H9 (cell line): ENCODE data around the gene XDH. TPM values are rescaled to one million over a fixed set of nuclear protein-coding genes. Genes with fewer than 3 reads are reported as not detected.

Source experiments
- DNase-seq: peaks from one replicate; pipeline ENCODE4 v3.0.0-alpha.2; 2017
- H2AFZ ChIP-seq: one replicate; pipeline ENCODE4 v1.6.1; 2013; ENCODE audit warnings: mild to moderate bottlenecking, low read length, control low read depth, moderate library complexity
- H2AK5ac ChIP-seq: 2 replicates; pipeline ENCODE4 v1.6.1; 2013; ENCODE audit warnings: low read length, control low read depth, mixed read lengths; ENCODE audit not compliant: insufficient read length
- H2BK120ac ChIP-seq: one replicate; pipeline ENCODE4 v1.6.1; 2013; ENCODE audit warnings: low read depth, mild to moderate bottlenecking, low read length, control low read depth, inconsistent platforms; ENCODE audit not compliant: poor library complexity, severe bottlenecking
- H2BK12ac ChIP-seq: 2 replicates; pipeline ENCODE4 v1.6.1; 2013; ENCODE audit warnings: low read length, control low read depth, mixed read lengths, low read depth; ENCODE audit not compliant: insufficient read length
- H2BK15ac ChIP-seq: 2 replicates; pipeline ENCODE4 v1.6.1; 2013; ENCODE audit warnings: low read depth, low read length, control low read depth
- H2BK20ac ChIP-seq: one replicate; pipeline ENCODE4 v1.6.1; 2013; ENCODE audit warnings: low read depth, mild to moderate bottlenecking, low read length, control low read depth, inconsistent platforms; ENCODE audit not compliant: poor library complexity, severe bottlenecking
- H2BK5ac ChIP-seq: 2 replicates; pipeline ENCODE4 v1.6.1; 2013; ENCODE audit warnings: low read length, control low read depth, mixed read lengths; ENCODE audit not compliant: insufficient read length
- H3K14ac ChIP-seq: 2 replicates; pipeline ENCODE4 v1.6.1; 2013; ENCODE audit warnings: low read length, control low read depth; ENCODE audit not compliant: insufficient read depth
- H3K18ac ChIP-seq: 2 replicates; pipeline ENCODE4 v1.6.1; 2013; ENCODE audit warnings: low read depth, mild to moderate bottlenecking, mixed read lengths, low read length, control low read depth; ENCODE audit not compliant: insufficient read length
- H3K23ac ChIP-seq: 2 replicates; pipeline ENCODE4 v1.6.1; 2013; ENCODE audit warnings: low read length, control low read depth, mixed read lengths, low read depth; ENCODE audit not compliant: insufficient read length
- H3K23me2 ChIP-seq: 2 replicates; pipeline ENCODE4 v1.6.1; 2013; ENCODE audit warnings: low read depth, mild to moderate bottlenecking, mixed read lengths, low read length, control low read depth; ENCODE audit not compliant: insufficient read length, poor library complexity, severe bottlenecking
- H3K27ac ChIP-seq: 2 replicates; pipeline ENCODE4 v1.5.1; 2013; ENCODE audit warnings: low read length, control low read depth, mixed read lengths, low read depth; ENCODE audit not compliant: insufficient read length
- H3K27me3 ChIP-seq: 2 replicates; pipeline ENCODE4 v1.6.1; 2013; ENCODE audit warnings: low read length, control low read depth, inconsistent platforms; ENCODE audit not compliant: insufficient read depth
- H3K4ac ChIP-seq: 2 replicates; pipeline ENCODE4 v1.6.1; 2013; ENCODE audit warnings: low read depth, mild to moderate bottlenecking, control low read depth, inconsistent platforms, low read length, moderate library complexity
- H3K4me1 ChIP-seq: 2 replicates; pipeline ENCODE4 v1.6.1; 2013; ENCODE audit warnings: low read length, control low read depth, inconsistent platforms; ENCODE audit not compliant: insufficient read depth
- H3K4me2 ChIP-seq: 2 replicates; pipeline ENCODE4 v1.6.1; 2013; ENCODE audit warnings: low read length, control low read depth, mixed read lengths; ENCODE audit not compliant: insufficient read length, insufficient read depth
- H3K56ac ChIP-seq: 2 replicates; pipeline ENCODE4 v1.6.1; 2013; ENCODE audit warnings: low read depth, mild to moderate bottlenecking, mixed read lengths, low read length, control low read depth; ENCODE audit not compliant: insufficient read length
- H3K79me1 ChIP-seq: 2 replicates; pipeline ENCODE4 v1.6.1; 2013; ENCODE audit warnings: low read depth, mild to moderate bottlenecking, moderate library complexity, low read length, control low read depth, inconsistent platforms; ENCODE audit not compliant: insufficient read depth, poor library complexity, severe bottlenecking
- H3K79me2 ChIP-seq: 2 replicates; pipeline ENCODE4 v1.6.1; 2013; ENCODE audit warnings: low read length, control low read depth, inconsistent platforms; ENCODE audit not compliant: insufficient read depth
- H3K9ac ChIP-seq: 2 replicates; pipeline ENCODE4 v1.6.1; 2013; ENCODE audit warnings: low read length, control low read depth, mixed read lengths; ENCODE audit not compliant: insufficient read length; ENCODE audit errors: extremely low read depth
- H3K9me3 ChIP-seq: one replicate; pipeline ENCODE4 v1.6.1; 2013; ENCODE audit warnings: low read depth, low read length, inconsistent platforms; ENCODE audit not compliant: control insufficient read depth
- H3T11ph ChIP-seq: one replicate; pipeline ENCODE4 v1.6.1; 2013; ENCODE audit warnings: mild to moderate bottlenecking, low read length, control low read depth, inconsistent platforms
- H4K20me1 ChIP-seq: one replicate; pipeline ENCODE4 v1.6.1; 2013; ENCODE audit not compliant: control insufficient read depth, insufficient read length, insufficient read depth
- H4K5ac ChIP-seq: 2 replicates; pipeline ENCODE4 v1.6.1; 2013; ENCODE audit warnings: low read depth, mild to moderate bottlenecking, mixed read lengths, low read length, control low read depth; ENCODE audit not compliant: insufficient read length
- H4K8ac ChIP-seq: replicated peaks from 2 replicates; pipeline ENCODE4 v1.6.1; 2013; ENCODE audit warnings: low read length, control low read depth, mixed read lengths, low read depth; ENCODE audit not compliant: insufficient read length
- H4K91ac ChIP-seq: 2 replicates; pipeline ENCODE4 v1.6.1; 2013; ENCODE audit warnings: low read depth, mild to moderate bottlenecking, moderate library complexity, mixed read lengths, low read length, control low read depth; ENCODE audit not compliant: insufficient read length
- H3K27ac Mint-ChIP-seq, 3 experiments: 2 replicates in 2 of 3; 3 replicates in 1 of 3; pipeline ENCODE4 v1.8.0; 2020 to 2021; ENCODE audit warnings: mixed read lengths in 3 of 3, mild to moderate bottlenecking in 1 of 3, moderate library complexity in 1 of 3
- H3K27me3 Mint-ChIP-seq: 2 replicates; pipeline ENCODE4 v1.8.0; 2021; ENCODE audit warnings: low read depth, mild to moderate bottlenecking, moderate library complexity, mixed read lengths
- H3K36me3 Mint-ChIP-seq, 3 experiments: 2 replicates in 2 of 3; 3 replicates in 1 of 3; pipeline ENCODE4 v1.8.0; 2020 to 2021; ENCODE audit warnings: low read depth in 3 of 3, mixed read lengths in 3 of 3; ENCODE audit not compliant: insufficient read depth in 1 of 3
- H3K4me1 Mint-ChIP-seq, 2 experiments: 2 replicates each; pipeline ENCODE4 v1.8.0; 2020; ENCODE audit warnings: mixed read lengths in 2 of 2
- H3K4me3 Mint-ChIP-seq, 2 experiments: 2 replicates in 1 of 2; 3 replicates in 1 of 2; pipeline ENCODE4 v1.8.0; 2020 to 2021; ENCODE audit warnings: mild to moderate bottlenecking in 2 of 2, mixed read lengths in 2 of 2, moderate library complexity in 1 of 2
- H3K9me3 Mint-ChIP-seq, 2 experiments: 2 replicates in 1 of 2; 3 replicates in 1 of 2; pipeline ENCODE4 v1.8.0; 2020; ENCODE audit warnings: mild to moderate bottlenecking in 2 of 2, mixed read lengths in 2 of 2, moderate library complexity in 1 of 2
- WGBS: extraction: QIAGEN DNeasy Blood & Tissue Kit; methylation state at CpG from one replicate; pipeline ENCODE4 v1.1.7; 2013; ENCODE audit warnings: missing lambda C conversion rate, low lambda C conversion rate, mixed read lengths; ENCODE audit not compliant: insufficient read length; ENCODE audit errors: extremely low coverage; 5-methylcytosine and 5-hydroxymethylcytosine counted together
- total RNA-seq: library from RNA; stranded (reverse); gene quantifications from 2 replicates; pipeline ENCODE4 v1.2.1, GENCODE V29; 2021
- TF ChIP-seq, protein P1 (sequence below): fragments of 200-600 bp; sonication (generic); conservative IDR thresholded peaks from 3 replicates; pipeline ENCODE4 v1.8.0; 2021; ENCODE audit warnings: antibody characterized with exemption, mild to moderate bottlenecking

The XDH gene
- total RNA-seq, 1 experiment from 2014 or later: 1.4 TPM

DNA sequence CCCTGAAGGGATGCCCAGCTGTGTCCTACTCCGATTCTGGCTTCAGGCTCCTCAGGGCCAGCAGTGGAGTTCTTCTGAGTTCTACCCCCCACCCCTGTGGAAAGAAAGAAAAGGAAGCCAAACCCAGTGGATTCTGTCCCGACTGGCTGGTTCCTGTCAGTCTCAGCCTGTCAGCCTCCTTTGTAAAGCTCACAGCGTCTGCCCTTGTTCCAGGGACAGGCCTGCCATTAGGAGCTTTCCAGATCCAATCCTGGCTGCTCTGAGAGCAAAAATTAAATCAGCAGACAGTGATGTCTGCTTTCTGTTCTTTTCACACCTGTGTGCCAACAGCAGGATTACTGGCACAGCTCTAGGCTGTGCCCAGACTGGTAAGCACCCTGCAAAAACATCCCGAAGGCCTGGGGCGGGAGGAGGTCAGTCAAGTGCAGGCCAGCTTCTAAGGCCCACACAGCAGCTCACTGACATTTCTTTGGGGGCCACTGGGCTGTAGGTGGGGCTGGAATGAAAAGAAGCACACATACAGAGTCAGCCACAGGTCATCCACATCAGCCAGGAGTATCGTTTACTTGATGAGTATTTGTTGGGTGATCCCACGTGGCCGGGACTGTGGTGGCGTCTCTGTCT is 111.5 kb downstream of the XDH start:
- no peak overlapping the region for H2AFZ ChIP-seq
- H3K36me3 Mint-ChIP-seq: no peaks in the 10 kb centered on the region
- no peaks in the 10 kb centered on the region for H4K20me1 ChIP-seq
- no peaks in the 10 kb centered on the region for H3K27me3 Mint-ChIP-seq
- no CpG with 5 or more reads among the region's 9 CpGs for WGBS
- H3K9me3 Mint-ChIP-seq: peaks cover 2 to 5% of the 10 kb centered on the region in 2 experiments; a peak in 2 of 5 replicates
- H2BK120ac ChIP-seq: no peak overlapping the region
- H3K27me3 ChIP-seq: no peaks in the 10 kb centered on the region
- H4K8ac ChIP-seq: no peak overlapping the region
- H3K27ac ChIP-seq: no peak overlapping the region
- H3K4ac ChIP-seq: no peak overlapping the region
- H3K9ac ChIP-seq: no peak overlapping the region
- no peaks in the 10 kb centered on the region for H3K23me2 ChIP-seq
- no peak overlapping the region for H2BK15ac ChIP-seq
- H3K4me2 ChIP-seq: no peak overlapping the region
- no peak overlapping the region for H3K18ac ChIP-seq
- no peak overlapping the region for H4K91ac ChIP-seq
- H2BK20ac ChIP-seq: no peak overlapping the region
- no peaks in the 10 kb centered on the region for H3K9me3 ChIP-seq
- DNase-seq: no peak
- no peaks in the 10 kb centered on the region for H3K79me2 ChIP-seq
- no peak overlapping the region for H3K14ac ChIP-seq
- H3K4me3 Mint-ChIP-seq: no peak overlapping the region
- H3K23ac ChIP-seq: no peak overlapping the region
- H2BK5ac ChIP-seq: no peak overlapping the region
- TF ChIP-seq, protein P1, sequence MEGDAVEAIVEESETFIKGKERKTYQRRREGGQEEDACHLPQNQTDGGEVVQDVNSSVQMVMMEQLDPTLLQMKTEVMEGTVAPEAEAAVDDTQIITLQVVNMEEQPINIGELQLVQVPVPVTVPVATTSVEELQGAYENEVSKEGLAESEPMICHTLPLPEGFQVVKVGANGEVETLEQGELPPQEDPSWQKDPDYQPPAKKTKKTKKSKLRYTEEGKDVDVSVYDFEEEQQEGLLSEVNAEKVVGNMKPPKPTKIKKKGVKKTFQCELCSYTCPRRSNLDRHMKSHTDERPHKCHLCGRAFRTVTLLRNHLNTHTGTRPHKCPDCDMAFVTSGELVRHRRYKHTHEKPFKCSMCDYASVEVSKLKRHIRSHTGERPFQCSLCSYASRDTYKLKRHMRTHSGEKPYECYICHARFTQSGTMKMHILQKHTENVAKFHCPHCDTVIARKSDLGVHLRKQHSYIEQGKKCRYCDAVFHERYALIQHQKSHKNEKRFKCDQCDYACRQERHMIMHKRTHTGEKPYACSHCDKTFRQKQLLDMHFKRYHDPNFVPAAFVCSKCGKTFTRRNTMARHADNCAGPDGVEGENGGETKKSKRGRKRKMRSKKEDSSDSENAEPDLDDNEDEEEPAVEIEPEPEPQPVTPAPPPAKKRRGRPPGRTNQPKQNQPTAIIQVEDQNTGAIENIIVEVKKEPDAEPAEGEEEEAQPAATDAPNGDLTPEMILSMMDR: no peak
- H3K4me1 ChIP-seq: no peaks in the 10 kb centered on the region; the same call in 1 of the 2 replicates
- peaks cover 21% of the 10 kb centered on the region in 2 experiments for H3K4me1 Mint-ChIP-seq
- H4K5ac ChIP-seq: no peak overlapping the region
- H2BK12ac ChIP-seq: no peak overlapping the region
- H3K56ac ChIP-seq: no peak overlapping the region
- H3T11ph ChIP-seq: no peak overlapping the region
- H2AK5ac ChIP-seq: no peak overlapping the region
- H3K27ac Mint-ChIP-seq: no peak overlapping the region
- no peaks in the 10 kb centered on the region for H3K79me1 ChIP-seq
